Inflammatory macrophage (primary cell): ENCODE measurements around the gene HCAR3.
"Not testable (repeated sequence)": the region's sequence is repeated elsewhere in the genome, so short reads cannot be mapped to it uniquely, and the experiment has no call there.

Source experiments
- DNase-seq, 2 donors: peaks; one replicate each; pipeline ENCODE4 v3.0.0-alpha.2; 2020 to 2022

Gene HCAR3

GRCh38 chr12:122721057-122721545, 4.5 kb upstream of the HCAR3 start:
- DNase-seq, result no peak

GRCh38 chr12:122715211-122715610, 1.4 kb downstream of the HCAR3 start:
- peak; percentile 57 to 80 for DNase-seq

GRCh38 chr12:122713491-122714188, 3.0 kb downstream of the HCAR3 start:
- DNase-seq, result not testable (repeated sequence)

GRCh38 chr12:122711266-122711665, 5.3 kb downstream of the HCAR3 start:
- DNase-seq, result peak; percentile 61 to 75

- not testable (repeated sequence) for DNase-seq
These were observed 6.3 kb downstream of the HCAR3 start for GRCh38 chr12:122710341-122710740.

GRCh38 chr12:122709287-122709686, 7.3 kb downstream of the HCAR3 start:
- not testable (repeated sequence) for DNase-seq

- DNase-seq, result not testable (repeated sequence)
These were observed 12.8 kb downstream of the HCAR3 start for GRCh38 chr12:122703841-122704240.

GRCh38 chr12:122702890-122703611, 13.6 kb downstream of the HCAR3 start, which contains the start of gene HCAR2:
HCAR2 (minus strand) TSS chr12:122703357; CDS start chr12:122703283, 74 bp downstream.
- peak; percentile 79 to 90 for DNase-seq

- not testable (repeated sequence) for DNase-seq
These were observed 15.1 kb downstream of the HCAR3 start for GRCh38 chr12:122701481-122701880.

GRCh38 chr12:122700038-122700710, 16.4 kb downstream of the HCAR3 start:
- not testable (repeated sequence) for DNase-seq

- not testable (repeated sequence) for DNase-seq
These were observed 19.7 kb downstream of the HCAR3 start for GRCh38 chr12:122696922-122697321.

- no peak for DNase-seq
These were observed 25.0 kb downstream of the HCAR3 start for GRCh38 chr12:122691566-122691965.

GRCh38 chr12:122688291-122688690, 28.3 kb downstream of the HCAR3 start:
- no peak for DNase-seq

GRCh38 chr12:122687086-122687485, 29.5 kb downstream of the HCAR3 start:
- no peak for DNase-seq

GRCh38 chr12:122686538-122686937, 30.1 kb downstream of the HCAR3 start:
- no peak for DNase-seq

- no peak for DNase-seq
These were observed 32.3 kb downstream of the HCAR3 start for GRCh38 chr12:122684297-122684813.

GRCh38 chr12:122681814-122682213, 34.8 kb downstream of the HCAR3 start:
- peak; percentile 92 to 95 for DNase-seq

GRCh38 chr12:122680989-122681388, 35.6 kb downstream of the HCAR3 start:
- peak in 1 of 2 donors; percentile 32 for DNase-seq

GRCh38 chr12:122676781-122677180, 39.8 kb downstream of the HCAR3 start:
- DNase-seq, result not testable (repeated sequence)

GRCh38 chr12:122676015-122676414, 40.6 kb downstream of the HCAR3 start:
- not testable (repeated sequence) for DNase-seq

GRCh38 chr12:122672515-122672914, 44.1 kb downstream of the HCAR3 start:
- DNase-seq, result no peak

GRCh38 chr12:122669397-122670070, 47.1 kb downstream of the HCAR3 start:
- no peak for DNase-seq
